ENCODE measurements around the gene PEX16. TPM values are rescaled to one million over a fixed set of nuclear protein-coding genes. Genes with fewer than 3 reads are reported as not detected.
A peak's percentile ranks its signal among the peaks of the same experiment; 100 is the strongest.

Gene PEX16
- total and polyA plus RNA-seq, 9 of the 15 experiments (the other 6 are each of a cell fraction or from before 2014, with no cell fraction given), result 1.5 to 43.9 (median 14.6) TPM

- H3K9me3 ChIP-seq (replicated peaks; ENCODE audit: control insufficient read depth, insufficient read depth, low read depth, low read length), result no peaks in the 10 kb centered on the region
- ChIA-PET POLR2A (interaction anchor here (0.6 to 1.1 kb wide), 2 partner anchors 10 to 74 kb away, joined by 3 read pairs; partner anchors contain the start of gene CRY2), CTCF (ENCODE audit: low intra/inter-chr PET ratio) (no interaction called here)
- DNase-seq (ENCODE audit: extremely low read depth in 1 of 4, low spot score in 3 of 4) (no peak), FAIRE-seq (no peak), ATAC-seq (no peak)
- H3K9me1 ChIP-seq (ENCODE audit: control insufficient read depth, insufficient read depth, low read length), result no peaks in the 10 kb centered on the region
- H3K79me2 ChIP-seq (ENCODE audit: control insufficient read depth, insufficient read depth, low read length), result peaks cover 19% of the 10 kb centered on the region
- in situ Hi-C loops (cut with MboI) (no loop called here), intact Hi-C loops (cut with micrococcal nuclease) (no loop called here)
- no peak overlapping the region for H3K27ac ChIP-seq (ENCODE audit: extremely low read depth, low read depth, low read length)
- no peak overlapping the region for H3K4me2 ChIP-seq (ENCODE audit: insufficient read depth, low read length)
- H4K20me1 ChIP-seq (replicated peaks; ENCODE audit: control insufficient read depth, insufficient read depth, low read length), result no peaks in the 10 kb centered on the region; the same call in 1 of the 2 replicates
- TF ChIP-seq RFX1 (IDR thresholded peaks at IDR 0.05) (peak; percentile 75; the same call in 1 of the 2 replicates), SMARCA4 (IDR thresholded peaks at IDR 0.05) (no peak)
- H3K36me3 ChIP-seq (ENCODE audit: control insufficient read depth, insufficient read depth, low read length), result peaks cover 6% of the 10 kb centered on the region; the same call in 2 of the 3 replicates
- no TSS peak for BruUV-seq (replicated peaks)
- no peak overlapping the region; a peak in 1 of 4 replicates for H3K9ac ChIP-seq (ENCODE audit: insufficient read depth in 1 of 2, low read depth in 2 of 2, low read length in 2 of 2)
- H2AFZ ChIP-seq (ENCODE audit: low read depth, low read length), result peak overlapping the region; percentile 61; the same call in 1 of the 2 replicates
- H3K4me3 ChIP-seq, result no peak overlapping the region
- WGBS (ENCODE audit: insufficient coverage, low coverage, missing lambda C conversion rate), result 73% methylated on average over 5 of the region's 6 CpGs
- no peaks in the 10 kb centered on the region for H3K27me3 ChIP-seq (ENCODE audit: control insufficient read depth in 2 of 2, insufficient read depth in 2 of 2, low read length in 2 of 2)
- peaks cover 11 to 59% of the 10 kb centered on the region in 2 experiments for H3K4me1 ChIP-seq (replicated peaks in 1 of 2; ENCODE audit: control insufficient read depth in 2 of 2, insufficient read depth in 2 of 2, low read length in 2 of 2)
Measured at GRCh38 chr11:45920531-45921477, 3.1 kb upstream of the PEX16 start.

Data from K562 (cell line).